ENCODE measurements around the gene CACFD1. TPM values are rescaled to one million over a fixed set of nuclear protein-coding genes. Genes with fewer than 3 reads are reported as not detected.

CACFD1 gene
- total and polyA plus RNA-seq, 2 of the 13 experiments (the other 11 are each of a cell fraction or from before 2014, with no cell fraction given) = 13.8 to 14.6 TPM

- Histone ChIP-seq H4K20me1 (ENCODE audit: insufficient read depth, low read length) (no peaks in the 10 kb centered on the region), H3K9me3 (ENCODE audit: low read length) (peaks cover 11% of the 10 kb centered on the region), H3K4me2 (ENCODE audit: low read depth, low read length) (peak overlapping the region; percentile 56), H3K27me3 (ENCODE audit: control insufficient read depth in 1 of 2, insufficient read depth in 2 of 2, low read length in 2 of 2) (peaks cover 1 to 19% of the 10 kb centered on the region in 2 experiments; a peak in 4 of 5 replicates), H3K27ac (ENCODE audit: extremely low read length, insufficient read depth, low read length) (no peak overlapping the region), H3K9ac (ENCODE audit: insufficient read depth, low read depth, low read length) (no peak overlapping the region), H3K4me1 (ENCODE audit: insufficient read depth, low read length) (peaks cover 51% of the 10 kb centered on the region), H3K36me3 (replicated peaks in 1 of 2; ENCODE audit: control insufficient read depth in 1 of 2, insufficient read depth in 2 of 2, low read length in 2 of 2) (no peaks in the 10 kb centered on the region), H3K79me2 (ENCODE audit: insufficient read depth, low read length) (no peaks in the 10 kb centered on the region), H2AFZ (ENCODE audit: low read length) (no peak overlapping the region), H3K4me3 (replicated peaks in 1 of 3; ENCODE audit: insufficient read depth in 1 of 3, low read depth in 2 of 3, low read length in 3 of 3) (peak overlapping the region in 1 of 3 experiments; percentile 2; a peak in 1 of 6 replicates)
- in situ Hi-C loops (cut with HindIII; ENCODE audit: extremely low pct_ligation_motif_present, low pct_unique_long_range_greater_than_20kb) = no loop called here
- intact Hi-C loops (cut with micrococcal nuclease; ENCODE audit: unreplicated experiment) = no loop called here
- FAIRE-seq (peak; percentile 72), ATAC-seq (peak; percentile 77), DNase-seq (ENCODE audit: low spot score) (peak; percentile 31)
- no TSS peak for BruUV-seq (replicated peaks)
- CTCF ChIA-PET (ENCODE audit: low intra/inter-chr PET ratio, low total read pairs) = no interaction called here
- POLR2A ChIA-PET = interaction anchor here (1.2 kb wide), 1 partner anchor 40 kb away, joined by 4 read pairs; the partner anchor contains the start of gene CACFD1
- no peak for TF ChIP-seq TBP (CRISPR knock-in tag; IDR thresholded peaks at IDR 0.05)
- TF ChIP-seq ZNF883 (CRISPR knock-in tag; IDR thresholded peaks at IDR 0.05; ENCODE audit: not compliant biosample characterization) = peak; percentile 32
- TF ChIP-seq ZFY (CRISPR knock-in tag; IDR thresholded peaks at IDR 0.05) = peak; percentile 40; the same call in 1 of the 2 replicates
- no peak for TF ChIP-seq ZFP62 (CRISPR knock-in tag; IDR thresholded peaks at IDR 0.05)
- TF ChIP-seq ZFP91 (CRISPR knock-in tag; IDR thresholded peaks at IDR 0.05; ENCODE audit: borderline replicate concordance) = 0 out of 2 replicates have a peak, but pooled peaks have one; percentile 13
- TF ChIP-seq NR2C2 (CRISPR knock-in tag; IDR thresholded peaks at IDR 0.05; ENCODE audit: borderline replicate concordance) = peak; percentile 25; the same call in 1 of the 2 replicates
- TF ChIP-seq ZNF557 (CRISPR knock-in tag; IDR thresholded peaks at IDR 0.05) = no peak
- TF ChIP-seq HNF4A (CRISPR knock-in tag; IDR thresholded peaks at IDR 0.05) = peak; percentile 46; the same call in 1 of the 2 replicates
- TF ChIP-seq HNRNPK (IDR thresholded peaks at IDR 0.05; ENCODE audit: low read depth, low read length, poor library complexity, severe bottlenecking) = no peak
- no peak for TF ChIP-seq LCORL (IDR thresholded peaks at IDR 0.05)
- peak; percentile 46 for TF ChIP-seq LCORL (CRISPR knock-in tag; IDR thresholded peaks at IDR 0.05)
- 0 out of 2 replicates have a peak, but pooled peaks have one; percentile 20 for TF ChIP-seq ZFX (CRISPR knock-in tag; IDR thresholded peaks at IDR 0.05; ENCODE audit: low read depth)
- TF ChIP-seq ZNF687 (CRISPR knock-in tag; IDR thresholded peaks at IDR 0.05) = peak; percentile 48
- 6% methylated on average over 11 of the region's 19 CpGs for WGBS (ENCODE audit: low lambda C conversion rate)
These were observed 39.5 kb downstream of the CACFD1 start for GRCh38 chr9:133499132-133499891.

Measured in HepG2 (cell line).